ENCODE data around the gene SEC24C. TPM values are rescaled to one million over a fixed set of nuclear protein-coding genes. Genes with fewer than 3 reads are reported as not detected.

Gene SEC24C
- total RNA-seq, 2 experiments from 2014 or later = 53.6 to 87.1 TPM

DNA sequence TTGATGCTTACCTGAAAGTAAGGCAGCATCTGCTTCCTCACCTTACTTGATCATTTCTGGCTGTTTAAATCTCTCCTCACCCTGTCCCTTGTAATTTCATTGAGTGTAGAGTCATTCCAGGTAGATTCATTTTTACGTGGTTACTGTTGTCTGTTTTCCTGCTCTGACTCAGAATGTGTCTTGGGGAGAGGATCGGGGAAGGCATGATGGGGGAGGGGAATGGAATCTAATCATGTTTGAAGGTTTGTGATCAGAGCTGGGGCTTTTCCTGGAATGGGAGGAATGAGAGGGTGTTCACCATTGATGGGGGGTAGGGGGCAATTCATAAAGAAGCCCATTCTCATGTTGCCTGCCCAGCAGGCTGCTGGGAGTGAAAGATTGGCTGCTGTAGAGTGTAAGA, 18.7 kb downstream of the SEC24C start:
- POLR2A ChIA-PET = interaction anchor here (0.6 to 1.1 kb wide), 4 partner anchors 9 to 223 kb away, joined by 3 read pairs; a partner anchor contains a TSS
- H3K27ac ChIP-seq (ENCODE audit: low read depth, low read length, poor library complexity, severe bottlenecking) = no peak overlapping the region

DNA sequence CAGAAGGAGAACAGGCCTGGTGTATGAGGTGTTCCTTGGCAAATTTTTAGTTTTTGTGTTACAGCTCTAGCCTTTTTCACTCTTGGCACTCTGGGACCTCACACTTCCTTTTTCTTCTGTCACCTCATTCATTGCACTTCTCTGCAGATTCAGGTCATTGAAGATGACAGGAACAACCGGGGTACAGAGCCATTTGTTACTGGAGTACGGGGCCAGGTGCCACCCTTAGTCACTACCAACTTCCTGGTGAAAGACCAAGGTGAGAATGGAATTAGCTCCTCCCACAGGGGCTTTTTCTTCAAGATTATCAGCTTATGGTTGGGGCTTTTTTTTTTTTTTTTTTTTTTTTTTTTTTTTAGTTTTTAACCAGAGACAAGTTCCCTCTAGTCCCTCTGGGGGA, 19.2 kb downstream of the SEC24C start:
- Histone ChIP-seq H2AFZ (ENCODE audit: low read length) (no peak overlapping the region), H3K4me1 (ENCODE audit: insufficient read depth, low read length, poor library complexity, severe bottlenecking) (peaks cover 22% of the 10 kb centered on the region), H3K4me3 (ENCODE audit: low read depth, low read length, poor library complexity, severe bottlenecking) (no peak overlapping the region), H3K9me2 (ENCODE audit: insufficient read depth, low read length) (no peaks in the 10 kb centered on the region), H3K9me3 (ENCODE audit: low read length) (no peaks in the 10 kb centered on the region), H3K36me3 (ENCODE audit: insufficient read depth, low read length) (peaks cover 82% of the 10 kb centered on the region), H3K79me2 (ENCODE audit: insufficient read depth, low read depth, low read length) (no peaks in the 10 kb centered on the region; the same call in 1 of the 2 replicates), H4K20me1 (ENCODE audit: insufficient read depth, low read length) (no peaks in the 10 kb centered on the region), H3K4me2 (ENCODE audit: low read length) (no peak overlapping the region), H3K27ac (ENCODE audit: low read depth, low read length, poor library complexity, severe bottlenecking) (no peak overlapping the region)
- no peak for DNase-seq (ENCODE audit: low spot score)
- TF ChIP-seq EZH2phosphoT487 (IDR thresholded peaks at IDR 0.05; ENCODE audit: borderline replicate concordance, low read depth, low read length) = no peak
- TF ChIP-seq, protein P1, sequence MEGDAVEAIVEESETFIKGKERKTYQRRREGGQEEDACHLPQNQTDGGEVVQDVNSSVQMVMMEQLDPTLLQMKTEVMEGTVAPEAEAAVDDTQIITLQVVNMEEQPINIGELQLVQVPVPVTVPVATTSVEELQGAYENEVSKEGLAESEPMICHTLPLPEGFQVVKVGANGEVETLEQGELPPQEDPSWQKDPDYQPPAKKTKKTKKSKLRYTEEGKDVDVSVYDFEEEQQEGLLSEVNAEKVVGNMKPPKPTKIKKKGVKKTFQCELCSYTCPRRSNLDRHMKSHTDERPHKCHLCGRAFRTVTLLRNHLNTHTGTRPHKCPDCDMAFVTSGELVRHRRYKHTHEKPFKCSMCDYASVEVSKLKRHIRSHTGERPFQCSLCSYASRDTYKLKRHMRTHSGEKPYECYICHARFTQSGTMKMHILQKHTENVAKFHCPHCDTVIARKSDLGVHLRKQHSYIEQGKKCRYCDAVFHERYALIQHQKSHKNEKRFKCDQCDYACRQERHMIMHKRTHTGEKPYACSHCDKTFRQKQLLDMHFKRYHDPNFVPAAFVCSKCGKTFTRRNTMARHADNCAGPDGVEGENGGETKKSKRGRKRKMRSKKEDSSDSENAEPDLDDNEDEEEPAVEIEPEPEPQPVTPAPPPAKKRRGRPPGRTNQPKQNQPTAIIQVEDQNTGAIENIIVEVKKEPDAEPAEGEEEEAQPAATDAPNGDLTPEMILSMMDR (conservative IDR thresholded peaks at IDR 0.05; ENCODE audit: low read length) = no peak
- POLR2A ChIA-PET = interaction anchor here (0.6 to 1.1 kb wide), 4 partner anchors 9 to 222 kb away, joined by 3 read pairs; a partner anchor contains a TSS
- intact Hi-C loops (cut with micrococcal nuclease; ENCODE audit: unreplicated experiment) = no loop called here
- CTCF ChIA-PET (ENCODE audit: unreplicated experiment) = no interaction called here
- BruUV-seq (replicated peaks) = no TSS peak

More for the DNA sequence above, 18.7 kb downstream of the SEC24C start:
- no peak overlapping the region for H3K4me3 ChIP-seq (ENCODE audit: low read depth, low read length, poor library complexity, severe bottlenecking)
- TF ChIP-seq, protein P1 (conservative IDR thresholded peaks at IDR 0.05; ENCODE audit: low read length) = no peak
- no peak for TF ChIP-seq EZH2phosphoT487 (IDR thresholded peaks at IDR 0.05; ENCODE audit: borderline replicate concordance, low read depth, low read length)
- intact Hi-C loops (cut with micrococcal nuclease; ENCODE audit: unreplicated experiment) = no loop called here
- no peak for DNase-seq (ENCODE audit: low spot score)
- H4K20me1 ChIP-seq (ENCODE audit: insufficient read depth, low read length) = no peaks in the 10 kb centered on the region
- no peaks in the 10 kb centered on the region for H3K9me3 ChIP-seq (ENCODE audit: low read length)
- no peaks in the 10 kb centered on the region for H3K9me2 ChIP-seq (ENCODE audit: insufficient read depth, low read length)
- peaks cover 79% of the 10 kb centered on the region for H3K36me3 ChIP-seq (ENCODE audit: insufficient read depth, low read length)
- BruUV-seq (replicated peaks) = no TSS peak
- no peaks in the 10 kb centered on the region; the same call in 1 of the 2 replicates for H3K79me2 ChIP-seq (ENCODE audit: insufficient read depth, low read depth, low read length)
- H2AFZ ChIP-seq (ENCODE audit: low read length) = no peak overlapping the region
- peaks cover 23% of the 10 kb centered on the region for H3K4me1 ChIP-seq (ENCODE audit: insufficient read depth, low read length, poor library complexity, severe bottlenecking)
- no peak overlapping the region for H3K4me2 ChIP-seq (ENCODE audit: low read length)
- CTCF ChIA-PET (ENCODE audit: unreplicated experiment) = no interaction called here

DNA sequence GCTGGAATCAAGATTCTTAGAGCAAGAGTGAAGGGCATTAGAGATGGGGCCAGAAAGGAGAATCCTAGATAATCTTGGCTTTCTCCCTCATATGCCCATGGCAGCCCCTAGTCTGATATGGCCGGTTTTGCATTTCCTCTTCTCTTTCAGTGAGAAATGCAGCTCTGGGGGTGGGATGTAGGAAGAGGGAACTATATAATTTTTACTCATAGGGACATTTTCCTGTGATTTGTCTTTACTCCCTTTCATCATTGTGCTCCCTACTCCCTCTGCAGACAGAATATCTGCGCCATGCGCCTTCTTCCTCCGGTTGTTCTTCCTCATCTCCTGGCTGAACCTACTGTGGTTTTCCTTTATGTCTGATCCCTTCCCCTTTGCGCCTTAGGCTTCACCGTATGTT, 20.9 kb downstream of the SEC24C start:
- no TSS peak for BruUV-seq (replicated peaks)
- ChIA-PET CTCF (ENCODE audit: unreplicated experiment) (interaction anchor here (0.6 kb wide), 1 partner anchor 12 kb away, joined by 3 read pairs; no protein-coding TSS in a partner anchor), POLR2A (no interaction called here)
- no peak for TF ChIP-seq EZH2phosphoT487 (IDR thresholded peaks at IDR 0.05; ENCODE audit: borderline replicate concordance, low read depth, low read length)
- TF ChIP-seq, protein P1 (conservative IDR thresholded peaks at IDR 0.05; ENCODE audit: low read length) = no peak
- H3K27ac ChIP-seq (ENCODE audit: low read depth, low read length, poor library complexity, severe bottlenecking) = no peak overlapping the region
- no peaks in the 10 kb centered on the region for H3K9me2 ChIP-seq (ENCODE audit: insufficient read depth, low read length)
- peaks cover 92% of the 10 kb centered on the region for H3K36me3 ChIP-seq (ENCODE audit: insufficient read depth, low read length)
- no peak overlapping the region for H3K4me2 ChIP-seq (ENCODE audit: low read length)
- intact Hi-C loops (cut with micrococcal nuclease; ENCODE audit: unreplicated experiment) = no loop called here
- no peak for DNase-seq (ENCODE audit: low spot score)
- no peaks in the 10 kb centered on the region for H4K20me1 ChIP-seq (ENCODE audit: insufficient read depth, low read length)
- H3K4me3 ChIP-seq (ENCODE audit: low read depth, low read length, poor library complexity, severe bottlenecking) = no peak overlapping the region
- peaks cover 20% of the 10 kb centered on the region for H3K4me1 ChIP-seq (ENCODE audit: insufficient read depth, low read length, poor library complexity, severe bottlenecking)
- no peaks in the 10 kb centered on the region for H3K79me2 ChIP-seq (ENCODE audit: insufficient read depth, low read depth, low read length)
- no peak overlapping the region for H2AFZ ChIP-seq (ENCODE audit: low read length)
- H3K9me3 ChIP-seq (ENCODE audit: low read length) = no peaks in the 10 kb centered on the region
